Left lobe of liver (tissue), 2 donors: ENCODE results near the gene TEN1. TPM values are rescaled to one million over a fixed set of nuclear protein-coding genes. Genes with fewer than 3 reads are reported as not detected.

ENCODE experiments used
- ATAC-seq: fragments of 200-7000 bp; cut with Tn5 transposase; one replicate; pipeline ENCODE4 v1.9.1; 2020; ENCODE audit warnings: mild to moderate bottlenecking, moderate library complexity
- DNase-seq: peaks from one replicate; pipeline ENCODE4 v3.0.0-alpha.2; 2020; ENCODE audit warnings: low spot score
- total RNA-seq: library from RNA; stranded (reverse); gene quantifications from one replicate; pipeline ENCODE4 v1.2.1, GENCODE V29; 2021
- donor health status: DM: no; HTN: no; CAD: no; lungs with moderate emphysema.
- donor health status: DM: no; HTN: yes; CAD: no.

The TEN1 gene
- total RNA-seq, 1 donor from 2014 or later, result 14.1 TPM

DNA sequence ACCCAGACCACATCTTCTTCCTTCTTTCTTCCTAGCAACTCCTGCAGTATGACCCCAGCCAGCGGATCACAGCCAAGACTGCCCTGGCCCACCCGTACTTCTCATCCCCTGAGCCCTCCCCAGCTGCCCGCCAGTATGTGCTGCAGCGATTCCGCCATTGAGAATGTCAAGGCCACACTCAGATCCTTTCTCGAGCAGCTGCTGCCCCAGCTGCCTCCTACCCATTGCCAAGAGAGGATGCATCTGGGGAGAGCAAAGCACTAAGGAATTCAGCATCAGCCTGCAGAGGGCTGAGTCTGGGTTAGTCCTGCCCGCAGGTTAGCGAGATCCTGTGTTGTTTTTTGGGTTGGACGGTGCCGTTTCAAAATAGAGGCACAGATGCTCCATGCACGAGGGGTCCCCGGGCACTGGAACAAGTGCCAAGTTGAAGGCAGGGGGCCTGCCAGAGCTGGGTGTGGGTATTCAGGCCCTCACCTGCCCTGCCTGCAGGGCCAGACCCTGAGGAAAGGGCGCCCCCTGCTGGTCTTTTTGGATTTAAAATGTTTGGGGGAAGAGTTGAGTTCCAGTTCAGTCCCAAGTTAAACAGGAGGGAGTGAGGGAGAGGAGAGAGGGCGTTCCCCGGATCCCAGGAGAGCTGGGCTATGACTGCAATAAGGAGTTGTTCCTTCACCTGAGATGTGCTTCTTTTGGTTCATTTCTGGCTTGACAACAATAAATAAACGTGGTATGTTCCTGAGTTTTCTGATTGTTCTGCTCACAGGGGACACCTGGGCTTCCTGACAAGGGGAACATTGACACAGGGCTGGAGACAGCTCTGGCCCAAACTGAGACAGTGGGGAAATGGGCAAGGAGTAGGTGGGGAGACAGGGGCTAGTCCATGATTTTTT is 26.5 kb downstream of the TEN1 start:
- peak; percentile 67 for ATAC-seq
- peak; percentile 83 for DNase-seq

DNA sequence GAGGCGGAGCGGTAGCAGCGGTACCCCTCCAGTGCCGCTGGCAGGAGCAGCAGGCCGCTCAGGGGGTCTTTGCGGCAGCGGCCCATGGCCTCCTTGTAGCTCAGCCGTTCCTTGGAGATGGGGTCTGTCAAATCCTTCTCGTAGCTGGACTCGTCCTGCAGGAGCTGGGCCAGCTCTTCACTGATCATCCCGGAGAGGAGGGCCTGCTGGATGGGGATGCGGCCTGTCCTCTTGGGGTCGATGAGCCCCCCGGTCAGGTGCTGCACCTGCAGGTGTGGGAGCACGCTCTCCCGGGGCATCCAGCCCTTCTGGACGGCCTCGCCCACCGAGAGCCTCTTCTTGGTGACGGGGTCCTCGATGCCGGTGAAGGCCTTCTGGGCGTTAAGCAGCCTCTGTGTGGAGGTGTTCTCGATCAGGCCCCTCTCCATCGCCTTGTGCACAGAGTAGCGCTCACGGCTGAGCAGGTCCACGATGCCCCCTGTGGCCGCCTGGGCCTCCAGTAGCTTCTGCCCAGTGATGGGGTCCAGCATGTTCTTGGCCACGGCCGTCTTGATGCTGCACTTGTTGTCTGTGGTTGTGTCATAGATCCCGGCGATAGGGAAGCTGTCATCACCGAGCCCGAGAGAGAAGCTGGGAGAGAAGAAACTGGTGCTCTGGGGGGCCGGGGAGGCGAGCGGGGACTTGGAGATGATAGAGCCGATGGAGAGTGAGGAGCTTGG is 28.2 kb downstream of the TEN1 start:
- no peak for ATAC-seq
- no peak for DNase-seq

DNA sequence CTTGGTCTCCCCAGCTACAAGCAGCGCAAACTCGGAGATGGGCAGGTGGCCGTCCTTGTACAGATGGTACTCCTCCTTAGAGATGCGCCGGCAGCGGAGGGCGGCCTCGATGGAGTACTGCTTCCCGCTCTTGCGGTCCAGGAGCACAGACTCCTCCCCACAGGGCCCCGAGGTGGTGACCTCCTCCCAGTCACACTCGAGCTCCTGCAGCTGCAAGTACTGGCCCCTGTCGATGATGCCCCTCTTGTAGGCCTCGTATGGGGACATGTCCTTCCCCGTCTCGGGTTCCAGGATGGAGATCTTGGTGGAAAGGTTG is 28.8 kb downstream of the TEN1 start:
- ATAC-seq, result no peak
- no peak for DNase-seq

DNA sequence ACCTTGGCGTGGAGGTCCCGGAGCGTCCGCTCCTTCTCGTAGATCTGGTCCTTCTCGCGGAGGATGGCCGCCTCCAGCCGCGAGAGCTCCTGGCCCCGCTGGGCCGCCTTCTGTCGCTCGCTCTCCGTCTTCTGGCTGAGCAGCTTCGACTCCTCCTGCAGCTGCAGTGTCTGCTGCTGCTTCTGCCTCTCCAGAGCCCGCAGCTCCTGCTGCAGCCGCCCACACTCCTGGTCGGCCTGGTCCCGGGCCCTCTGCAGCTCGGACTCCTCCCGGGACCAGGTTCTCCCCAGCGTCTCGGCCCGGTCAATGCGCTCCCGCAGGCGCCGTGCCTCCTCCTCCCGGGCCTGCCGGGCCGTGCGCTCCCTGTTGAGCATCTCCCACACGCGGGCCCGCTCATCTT is 29.2 kb downstream of the TEN1 start:
- no peak for ATAC-seq
- DNase-seq, result no peak

DNA sequence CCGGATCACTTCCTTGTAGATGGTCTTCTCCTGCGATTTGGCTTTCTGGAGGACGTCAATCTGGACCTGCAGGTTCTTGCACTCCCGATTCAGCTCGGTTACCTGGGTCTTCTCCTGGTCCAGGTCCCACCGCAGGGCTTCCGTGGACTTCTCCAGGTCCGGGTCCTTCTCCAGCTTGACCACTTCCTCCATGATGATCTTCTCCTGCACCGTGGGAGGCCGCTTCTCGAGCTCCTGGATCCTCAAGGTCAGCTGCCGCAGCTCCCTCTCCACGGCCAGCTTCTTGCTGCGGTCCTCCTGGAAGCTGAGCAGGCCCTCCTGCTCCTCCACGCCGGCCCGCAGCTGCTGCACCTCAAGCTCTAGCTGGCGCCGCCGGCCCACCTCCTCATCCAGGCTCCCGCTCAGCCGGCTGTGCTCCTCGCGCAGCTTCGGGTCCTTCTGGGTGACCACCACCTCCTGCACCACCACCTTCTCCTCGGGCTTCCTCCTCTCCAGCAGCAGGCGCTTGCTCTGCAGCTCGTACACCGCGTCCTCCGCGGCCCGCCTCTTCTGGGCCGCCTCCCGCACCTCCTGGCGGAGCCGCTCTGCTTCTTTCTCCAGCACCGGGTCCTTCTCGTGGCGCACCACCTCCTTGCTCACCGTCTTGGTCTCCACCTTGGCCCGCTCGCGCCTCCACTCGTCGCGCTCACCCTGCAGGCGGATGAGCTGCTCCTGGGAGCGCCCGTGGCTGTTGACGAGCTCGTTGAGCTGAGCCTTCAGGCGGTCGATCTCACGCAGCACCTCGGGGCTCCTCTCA is 29.8 kb downstream of the TEN1 start:
- DNase-seq, result no peak

DNA sequence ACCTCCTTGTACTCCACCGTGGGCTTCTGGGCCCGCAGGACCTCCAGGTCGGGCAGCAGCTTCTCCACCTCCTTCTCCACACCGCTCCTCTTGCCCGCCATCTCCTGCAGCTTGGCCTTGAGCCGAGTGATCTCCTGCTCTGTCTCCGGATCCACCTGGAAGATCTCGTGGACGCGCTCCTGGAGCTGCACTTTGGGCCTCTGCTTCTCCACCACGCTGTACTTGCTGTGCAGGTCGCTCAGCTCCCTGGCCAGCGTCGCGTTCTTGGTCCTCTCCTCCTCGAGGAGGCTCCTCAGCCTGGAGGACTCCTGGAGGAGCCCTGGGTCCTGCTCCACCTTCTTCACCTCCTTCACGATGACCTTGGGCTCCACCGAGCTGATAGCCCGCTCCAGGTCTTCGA is 30.4 kb downstream of the TEN1 start:
- ATAC-seq (no peak), DNase-seq (no peak)

More for the DNA sequence above, 29.8 kb downstream of the TEN1 start:
- ATAC-seq, result no peak

DNA sequence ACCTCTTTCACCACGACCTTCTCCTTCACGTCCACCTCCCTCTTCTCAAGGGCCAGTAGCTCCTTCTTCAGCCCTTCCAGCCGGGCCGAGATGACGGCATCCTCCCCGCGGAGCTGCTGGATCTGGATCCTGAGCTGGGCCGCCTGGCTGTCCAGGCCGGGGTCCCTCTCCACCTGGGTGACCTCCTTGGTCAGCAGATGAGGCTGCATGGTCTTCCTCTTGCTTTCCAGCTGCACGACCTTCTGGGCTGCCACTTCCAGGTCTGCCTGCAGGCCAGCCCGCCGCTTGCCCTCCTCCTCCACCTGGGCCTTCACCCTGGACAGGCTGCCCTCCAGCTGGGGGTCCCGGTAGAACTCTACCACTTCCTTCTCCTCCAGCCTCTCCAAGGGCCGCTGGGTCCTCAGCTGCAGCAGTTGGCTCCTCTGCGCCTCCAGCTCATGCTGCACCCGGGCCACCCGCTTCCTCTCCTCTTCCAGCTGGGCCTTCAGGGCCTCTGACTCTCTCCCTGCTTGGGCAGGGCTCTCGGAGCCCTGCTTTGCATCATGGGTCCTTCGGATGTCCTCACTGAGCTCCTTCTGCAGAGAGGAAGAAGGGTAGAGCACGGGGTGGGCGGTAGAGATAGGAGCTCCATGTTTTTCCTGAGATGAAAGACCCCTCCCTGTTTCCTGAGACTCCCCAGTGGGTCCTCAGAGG is 31.1 kb downstream of the TEN1 start:
- DNase-seq, result no peak
- no peak for ATAC-seq

DNA sequence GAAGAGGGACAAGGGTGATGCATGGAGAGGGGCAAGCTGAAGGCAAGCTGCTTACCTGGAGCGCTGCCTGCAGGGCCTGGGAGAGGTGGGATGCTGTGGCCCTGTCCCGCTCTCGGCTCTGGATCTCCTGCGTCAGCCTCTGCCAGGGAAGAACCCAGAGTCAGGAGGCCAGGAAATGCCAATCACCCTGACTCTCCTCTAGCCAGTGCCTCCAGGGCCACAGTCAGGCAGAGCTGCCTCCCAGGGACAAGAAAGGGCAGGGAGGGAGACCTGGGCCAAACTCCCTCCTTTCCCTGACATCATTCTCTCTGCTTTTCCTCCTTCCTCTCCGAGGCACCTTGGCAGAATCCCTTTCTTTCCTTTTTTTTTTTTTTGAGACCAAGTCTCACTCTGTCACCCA is 32.9 kb downstream of the TEN1 start:
- DNase-seq, result no peak
- ATAC-seq, result no peak

DNA sequence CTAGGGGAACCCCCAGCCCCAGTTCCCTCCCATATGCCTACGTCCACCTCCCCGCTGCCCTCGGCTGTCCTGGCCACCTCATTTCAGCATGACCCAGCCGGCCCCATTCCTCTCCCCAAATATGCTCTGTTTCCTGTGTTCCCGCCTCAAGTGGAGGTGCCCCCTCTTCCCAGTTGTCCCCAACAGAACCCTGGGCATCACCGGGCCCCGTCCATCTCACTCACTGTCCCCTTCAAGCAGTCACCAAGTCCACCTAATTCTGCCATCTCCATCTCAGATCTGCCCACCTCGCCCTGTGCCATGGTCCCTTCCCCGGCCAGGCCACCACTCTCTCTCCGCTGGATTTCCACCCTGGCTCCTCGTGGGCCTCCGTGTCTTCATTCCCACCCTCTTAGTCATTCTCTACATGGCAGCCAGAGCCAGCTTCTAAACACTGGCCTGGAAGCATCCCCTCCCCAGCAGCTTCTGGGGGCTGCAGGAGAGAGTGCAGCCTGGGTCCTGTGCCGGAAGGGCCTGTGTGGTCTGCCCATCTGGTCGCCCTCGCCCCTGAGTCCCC is 34.4 kb downstream of the TEN1 start:
- no peak for ATAC-seq
- DNase-seq, result no peak

DNA sequence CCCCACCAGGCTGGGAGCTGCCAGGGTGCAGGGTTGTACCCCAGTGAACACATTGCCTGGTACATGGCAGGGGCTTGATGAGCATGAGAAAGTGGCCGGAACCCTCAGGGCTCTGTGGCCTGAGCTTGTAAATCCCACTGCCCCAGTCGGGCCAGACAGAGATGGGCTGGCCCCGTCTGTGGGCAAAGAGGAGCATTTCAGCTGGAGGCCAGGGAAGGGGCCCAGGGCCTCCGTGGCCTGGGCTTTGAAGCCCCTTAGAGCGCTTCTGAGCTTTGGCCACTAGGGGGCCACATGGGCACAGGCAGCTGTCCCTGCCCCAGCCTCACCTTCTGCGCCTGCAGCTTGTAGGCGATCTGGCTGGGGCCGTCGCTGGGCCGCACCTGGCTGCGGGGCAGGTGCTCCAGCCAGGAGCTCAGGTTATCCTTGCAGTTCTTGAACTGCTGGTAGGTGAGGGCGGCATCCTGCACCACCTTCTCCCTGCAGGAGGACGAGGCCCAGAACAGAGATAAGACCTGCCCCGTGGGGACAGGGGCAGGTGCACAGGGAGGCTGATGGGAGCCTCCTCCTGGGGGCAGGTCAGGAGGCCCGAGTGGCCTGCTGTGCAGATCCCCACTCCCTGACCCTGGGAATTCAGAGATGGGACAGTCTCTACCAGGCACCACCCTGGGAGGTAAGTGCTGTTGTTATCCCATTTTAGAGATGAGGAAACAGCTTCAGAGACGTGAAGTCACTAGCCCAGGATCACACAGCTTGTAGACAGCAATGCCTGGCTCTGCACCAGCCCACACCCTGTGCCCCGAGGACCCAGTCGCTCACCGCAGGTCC is 35.3 kb downstream of the TEN1 start:
- peak; percentile 96 for ATAC-seq

DNA sequence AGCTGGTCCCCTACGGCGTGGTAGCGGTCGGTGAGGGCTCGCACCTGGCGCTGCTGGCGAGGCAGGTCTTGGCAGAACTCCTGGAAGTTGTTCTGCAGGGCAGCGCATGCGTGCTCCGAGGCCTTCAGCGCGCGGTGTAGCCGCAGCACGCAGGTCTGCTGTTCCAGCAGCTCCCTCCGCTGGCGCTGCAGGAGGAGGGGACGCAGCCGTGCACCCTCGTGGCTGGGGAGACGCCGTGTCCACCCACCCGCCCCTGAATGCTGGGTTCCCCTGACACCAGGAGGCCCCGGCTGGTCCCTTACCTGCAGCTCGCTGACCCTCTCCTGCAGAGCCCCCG is 35.9 kb downstream of the TEN1 start:
- no peak for DNase-seq
- peak; percentile 53 for ATAC-seq

More for the DNA sequence above, 35.3 kb downstream of the TEN1 start:
- DNase-seq, result peak; percentile 70

DNA sequence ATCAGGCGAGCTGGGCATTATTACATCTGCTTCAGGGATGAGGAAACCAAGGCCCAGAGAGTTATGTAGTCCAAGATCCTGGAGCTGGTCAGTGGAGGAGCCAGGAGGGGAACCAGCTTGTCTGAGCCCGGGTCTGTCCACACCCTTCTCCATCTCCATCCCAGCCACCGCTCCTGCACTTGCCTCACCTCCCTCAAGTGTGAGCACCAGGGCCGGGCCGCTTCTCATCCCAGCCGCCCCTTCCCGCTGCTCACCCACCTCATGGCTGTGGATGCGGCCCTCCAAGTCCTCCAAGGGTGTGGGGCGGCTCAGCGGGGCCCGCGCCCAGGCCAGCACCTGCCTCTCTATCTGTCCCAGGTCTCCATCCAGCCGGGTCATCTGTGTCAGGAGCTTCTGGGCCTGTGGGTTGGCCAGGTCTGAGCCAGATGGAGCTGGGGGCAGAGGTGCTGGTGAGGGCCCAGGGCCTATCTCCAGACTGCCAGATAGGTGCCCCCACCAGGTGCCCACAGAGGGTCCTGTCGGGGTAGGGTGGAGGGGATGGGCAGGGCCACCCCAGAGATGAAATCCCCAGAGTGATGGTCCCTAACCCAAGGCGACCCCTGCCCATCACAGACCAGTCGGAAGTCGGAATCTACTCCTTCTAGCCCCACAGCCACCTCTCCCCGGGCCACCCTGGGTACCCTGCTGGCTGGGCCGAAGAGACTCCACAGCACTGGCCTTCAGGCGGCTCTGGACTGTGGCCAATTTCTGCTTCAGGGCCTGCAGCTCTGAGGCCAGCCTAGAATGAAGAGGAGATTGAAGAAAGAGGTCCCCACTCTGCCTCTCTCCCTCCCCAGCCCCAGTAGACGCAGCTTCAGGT is 38.7 kb downstream of the TEN1 start:
- ATAC-seq (no peak), DNase-seq (no peak)

DNA sequence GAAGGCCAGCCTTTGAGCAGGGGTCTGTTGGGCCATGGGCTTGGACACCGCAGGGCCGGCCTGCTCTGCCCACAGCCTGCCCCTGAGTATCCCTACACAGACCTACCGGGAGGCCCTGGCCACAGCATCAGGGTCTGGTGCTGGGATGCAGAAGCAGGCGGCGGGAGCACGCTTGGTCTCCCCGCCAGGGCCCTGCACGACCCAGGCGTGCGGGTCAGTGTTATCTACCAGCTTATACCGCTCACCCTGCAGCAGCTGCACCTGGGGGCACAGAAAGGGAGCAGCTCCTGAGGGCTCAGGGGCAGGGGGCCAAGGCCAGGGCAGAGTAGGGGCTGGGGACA is 39.3 kb downstream of the TEN1 start:
- ATAC-seq (no peak), DNase-seq (no peak)

DNA sequence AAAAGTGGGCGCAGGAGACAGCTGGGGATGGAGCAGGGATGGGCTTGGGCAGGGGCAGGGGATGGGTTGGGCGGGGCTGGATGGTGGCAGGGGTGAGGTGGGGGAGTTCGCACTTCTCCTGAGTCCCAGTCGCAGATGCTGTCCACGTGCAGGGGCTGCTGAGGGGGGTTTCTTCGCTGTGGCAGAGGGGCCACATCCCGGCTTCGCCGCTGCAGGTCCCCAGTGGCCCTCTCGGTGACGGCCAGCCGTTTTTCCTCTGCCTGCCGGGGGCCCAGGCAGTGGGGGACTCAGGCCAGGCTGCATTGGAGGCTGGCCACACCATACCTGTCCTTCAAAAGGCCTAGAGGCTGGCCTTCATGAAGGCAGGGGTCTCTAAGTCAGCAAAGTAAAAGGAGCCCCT is 39.8 kb downstream of the TEN1 start:
- ATAC-seq (no peak), DNase-seq (no peak)

DNA sequence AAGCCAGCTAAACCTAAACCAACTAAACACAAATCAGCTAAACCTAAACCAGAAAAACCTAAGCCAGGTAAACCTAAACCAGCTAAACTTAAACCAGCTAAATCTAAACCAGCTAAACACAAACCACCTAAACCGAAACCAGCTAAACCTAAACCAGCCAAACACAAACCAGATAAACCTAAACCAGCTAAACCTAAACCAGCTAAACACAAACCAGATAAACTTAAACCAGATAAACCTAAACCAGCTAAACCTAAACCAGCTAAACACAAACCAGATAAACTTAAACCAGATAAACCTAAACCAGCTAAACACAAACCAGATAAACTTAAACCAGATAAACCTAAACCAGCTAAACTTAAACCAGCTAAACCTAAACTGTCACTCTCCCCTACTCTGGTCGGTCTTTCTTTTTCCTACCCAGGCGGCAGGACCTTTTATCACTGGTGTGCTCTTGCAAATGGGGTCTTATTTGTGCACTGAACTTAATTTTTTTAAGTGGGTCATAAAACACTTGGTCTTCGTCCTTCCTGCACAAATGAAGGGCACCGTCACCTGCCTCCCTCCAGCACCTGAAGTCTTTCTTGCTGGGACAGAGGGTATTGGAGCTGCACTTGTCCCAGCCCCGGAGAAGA is 40.9 kb downstream of the TEN1 start:
- DNase-seq (no peak), ATAC-seq (no peak)

DNA sequence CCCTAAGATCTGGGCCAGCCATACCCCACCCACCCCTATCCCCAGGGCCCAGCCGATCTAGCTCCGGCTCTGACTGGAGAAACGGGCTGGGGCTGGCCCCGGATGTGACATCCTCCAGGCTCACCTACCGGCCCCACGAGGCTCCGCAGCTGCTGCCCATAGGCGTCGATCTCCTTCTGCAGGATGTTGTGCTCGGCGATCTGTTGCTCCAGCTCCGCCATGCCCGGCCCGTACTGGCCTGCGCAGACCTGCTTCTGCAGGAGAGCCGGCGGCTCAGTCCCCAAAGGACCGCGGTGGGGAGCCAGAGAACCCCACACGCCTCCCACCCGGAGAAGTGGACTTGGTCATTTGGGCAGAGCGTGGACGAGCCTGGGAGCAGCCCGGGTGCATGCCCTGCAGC is 43.2 kb downstream of the TEN1 start:
- DNase-seq (no peak), ATAC-seq (no peak)

DNA sequence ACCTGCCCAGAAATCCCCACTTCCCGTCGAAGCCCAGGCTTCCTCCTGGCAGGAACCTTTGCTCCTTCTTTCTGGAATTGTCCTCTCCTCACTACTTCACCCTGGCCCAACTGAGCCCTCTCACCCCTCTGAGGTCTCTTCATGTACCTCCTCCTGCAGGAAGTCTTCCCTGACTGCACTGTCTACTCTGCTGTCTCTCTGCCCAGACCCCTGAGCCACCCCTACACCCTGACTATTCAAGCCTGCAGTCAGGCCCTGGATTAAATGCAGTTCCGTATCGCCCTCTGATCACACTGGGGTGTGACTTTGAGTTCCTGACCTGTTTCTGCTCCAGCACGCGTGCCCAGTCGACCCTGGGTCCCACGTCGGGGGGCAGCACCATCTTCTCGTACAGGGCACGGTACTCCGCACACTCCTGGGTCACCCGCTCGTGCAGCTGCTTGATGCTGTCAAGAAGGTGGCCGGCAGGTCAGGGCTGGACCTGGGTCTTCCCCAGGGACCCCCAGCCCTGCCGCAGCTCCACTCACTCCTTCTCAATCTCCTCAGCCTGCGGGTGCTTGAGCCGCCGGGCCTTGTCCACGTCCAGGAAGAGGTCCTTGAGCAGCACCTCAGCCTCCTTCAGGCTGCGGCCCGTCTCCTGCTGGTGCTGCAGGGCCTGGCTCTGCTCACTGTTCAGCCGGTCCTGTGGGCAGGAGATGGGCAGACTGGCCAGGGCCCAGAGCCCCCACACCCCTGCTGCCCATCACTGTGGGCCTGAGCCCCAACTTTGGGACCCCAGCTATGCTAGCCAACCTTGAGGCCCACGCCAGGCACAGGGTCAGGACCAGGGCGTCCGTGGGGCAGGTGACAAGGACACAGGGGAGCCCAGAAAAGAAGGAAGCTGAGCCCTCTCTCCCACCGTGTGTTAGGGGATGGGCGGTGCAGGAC is 44.2 kb downstream of the TEN1 start:
- no peak for DNase-seq
- ATAC-seq, result no peak

DNA sequence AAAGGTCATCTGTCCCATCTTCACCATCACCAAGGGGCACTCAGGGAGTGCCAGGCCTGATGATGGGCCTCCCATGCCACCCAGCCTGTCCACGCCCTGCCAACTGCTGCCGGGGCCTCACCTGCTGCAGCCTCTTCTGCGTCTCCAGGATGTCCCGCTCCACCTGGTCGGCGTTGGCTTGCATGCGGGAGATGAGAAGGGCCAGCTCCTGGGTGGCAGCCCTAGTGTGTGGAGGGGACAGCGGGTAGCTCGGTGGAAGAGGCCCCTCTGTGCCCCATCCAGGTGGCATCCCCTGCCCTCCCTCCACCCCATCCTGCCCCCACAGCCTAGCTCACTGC is 44.8 kb downstream of the TEN1 start:
- no peak for ATAC-seq
- DNase-seq, result no peak
